K562 (cell line): Measurements from ENCODE around the gene TOM1L2. TPM values are rescaled to one million over a fixed set of nuclear protein-coding genes. Genes with fewer than 3 reads are reported as not detected.

Experiments
- CBX2 ChIP-seq: fragments of 200-600 bp; sonication (generic); IDR thresholded peaks from one replicate; pipeline ENCODE4 v1.6.1; 2012; ENCODE audit warnings: mild to moderate bottlenecking, low read length, inconsistent platforms; ENCODE audit not compliant: insufficient read depth, poor library complexity, severe bottlenecking
- polyA plus RNA-seq, 8 experiments: library from polyadenylated mRNA; depleted of rRNA in 4 of 8; stranded (reverse) in 5 of 8; unstranded in 3 of 8; fragments of >200 nt; fragmentation: Nextera tagmentation in 2 of 8; fragmentation: Illumina TruSeq in 1 of 8; extraction: Ambion mirVana in 2 of 8; extraction: Trizol in 1 of 8; gene quantifications; 2 replicates each; pipeline versions ENCODE4 v1.2.1 to v1.2.3, GENCODE V29; 2011 to 2014; ENCODE audit warnings: inconsistent platforms in 1 of 8, missing spikeins in 1 of 8
- total RNA-seq, 7 experiments: library from RNA; depleted of rRNA in 6 of 7; stranded (reverse); fragments of >200 nt in 6 of 7; fragmentation: Illumina TruSeq in 2 of 7; extraction: Trizol in 2 of 7; gene quantifications; 2 replicates each; pipeline versions ENCODE4 v1.2.1 to v1.2.3, GENCODE V29; 2011 to 2021; ENCODE audit warnings: low replicate concordance in 1 of 7
- TF ChIP-seq, protein P1 (sequence below): fragments of 450-650 bp; IDR thresholded peaks from 2 replicates; pipeline ENCODE4 v1.6.1; 2017; ENCODE audit warnings: mild to moderate bottlenecking, moderate library complexity
- TF ChIP-seq, protein P2 (sequence below): fragments of 250-450 bp; sonication (Bioruptor Pico); IDR thresholded peaks from 2 replicates; pipeline ENCODE4 v1.5.0; 2020; ENCODE audit warnings: mild to moderate bottlenecking
- TF ChIP-seq, protein P3 (sequence below): fragments of 250-450 bp; sonication (Bioruptor Pico); IDR thresholded peaks from 2 replicates; pipeline ENCODE4 v1.9.0; 2021; ENCODE audit warnings: mild to moderate bottlenecking, inconsistent platforms

The TOM1L2 gene
- total and polyA plus RNA-seq, 9 of the 15 experiments (the other 6 are each of a cell fraction or from before 2014, with no cell fraction given) = 0.07 to 6.0 (median 2.5) TPM

DNA sequence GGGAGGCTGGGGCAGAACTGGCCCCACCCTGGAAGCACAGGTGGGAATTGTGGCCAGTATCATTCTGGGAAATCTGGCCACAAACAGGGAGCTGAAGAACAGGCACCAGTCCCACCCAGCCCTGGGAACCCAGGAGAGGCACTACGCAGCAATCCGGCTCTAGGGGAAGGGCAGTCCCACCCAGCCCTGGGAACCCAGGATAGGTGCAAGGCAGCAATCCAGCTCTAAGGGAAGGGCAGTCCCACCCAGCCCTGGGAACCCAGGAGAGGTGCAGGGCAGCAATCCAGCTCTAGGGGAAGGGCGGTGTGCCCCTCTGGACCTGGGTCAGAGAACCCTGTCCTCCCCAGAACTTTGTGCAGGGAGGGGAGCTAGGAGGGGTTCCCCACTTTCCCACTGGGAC is 7.6 kb upstream of the TOM1L2 start (continued):
- TF ChIP-seq, protein P1, sequence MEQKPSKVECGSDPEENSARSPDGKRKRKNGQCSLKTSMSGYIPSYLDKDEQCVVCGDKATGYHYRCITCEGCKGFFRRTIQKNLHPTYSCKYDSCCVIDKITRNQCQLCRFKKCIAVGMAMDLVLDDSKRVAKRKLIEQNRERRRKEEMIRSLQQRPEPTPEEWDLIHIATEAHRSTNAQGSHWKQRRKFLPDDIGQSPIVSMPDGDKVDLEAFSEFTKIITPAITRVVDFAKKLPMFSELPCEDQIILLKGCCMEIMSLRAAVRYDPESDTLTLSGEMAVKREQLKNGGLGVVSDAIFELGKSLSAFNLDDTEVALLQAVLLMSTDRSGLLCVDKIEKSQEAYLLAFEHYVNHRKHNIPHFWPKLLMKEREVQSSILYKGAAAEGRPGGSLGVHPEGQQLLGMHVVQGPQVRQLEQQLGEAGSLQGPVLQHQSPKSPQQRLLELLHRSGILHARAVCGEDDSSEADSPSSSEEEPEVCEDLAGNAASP = no peak
- TF ChIP-seq, protein P2, sequence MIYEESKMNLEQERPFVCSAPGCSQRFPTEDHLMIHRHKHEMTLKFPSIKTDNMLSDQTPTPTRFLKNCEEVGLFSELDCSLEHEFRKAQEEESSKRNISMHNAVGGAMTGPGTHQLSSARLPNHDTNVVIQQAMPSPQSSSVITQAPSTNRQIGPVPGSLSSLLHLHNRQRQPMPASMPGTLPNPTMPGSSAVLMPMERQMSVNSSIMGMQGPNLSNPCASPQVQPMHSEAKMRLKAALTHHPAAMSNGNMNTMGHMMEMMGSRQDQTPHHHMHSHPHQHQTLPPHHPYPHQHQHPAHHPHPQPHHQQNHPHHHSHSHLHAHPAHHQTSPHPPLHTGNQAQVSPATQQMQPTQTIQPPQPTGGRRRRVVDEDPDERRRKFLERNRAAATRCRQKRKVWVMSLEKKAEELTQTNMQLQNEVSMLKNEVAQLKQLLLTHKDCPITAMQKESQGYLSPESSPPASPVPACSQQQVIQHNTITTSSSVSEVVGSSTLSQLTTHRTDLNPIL (CRISPR knock-in tag) = no peak
- no peak for TF ChIP-seq CBX2
- TF ChIP-seq, protein P3, sequence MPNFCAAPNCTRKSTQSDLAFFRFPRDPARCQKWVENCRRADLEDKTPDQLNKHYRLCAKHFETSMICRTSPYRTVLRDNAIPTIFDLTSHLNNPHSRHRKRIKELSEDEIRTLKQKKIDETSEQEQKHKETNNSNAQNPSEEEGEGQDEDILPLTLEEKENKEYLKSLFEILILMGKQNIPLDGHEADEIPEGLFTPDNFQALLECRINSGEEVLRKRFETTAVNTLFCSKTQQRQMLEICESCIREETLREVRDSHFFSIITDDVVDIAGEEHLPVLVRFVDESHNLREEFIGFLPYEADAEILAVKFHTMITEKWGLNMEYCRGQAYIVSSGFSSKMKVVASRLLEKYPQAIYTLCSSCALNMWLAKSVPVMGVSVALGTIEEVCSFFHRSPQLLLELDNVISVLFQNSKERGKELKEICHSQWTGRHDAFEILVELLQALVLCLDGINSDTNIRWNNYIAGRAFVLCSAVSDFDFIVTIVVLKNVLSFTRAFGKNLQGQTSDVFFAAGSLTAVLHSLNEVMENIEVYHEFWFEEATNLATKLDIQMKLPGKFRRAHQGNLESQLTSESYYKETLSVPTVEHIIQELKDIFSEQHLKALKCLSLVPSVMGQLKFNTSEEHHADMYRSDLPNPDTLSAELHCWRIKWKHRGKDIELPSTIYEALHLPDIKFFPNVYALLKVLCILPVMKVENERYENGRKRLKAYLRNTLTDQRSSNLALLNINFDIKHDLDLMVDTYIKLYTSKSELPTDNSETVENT (CRISPR knock-in tag) = no peak
- TF ChIP-seq, all 486 proteins: peak for 0
